ENCODE measurements around the gene TRIM66.

Gene TRIM66

GRCh38 chr11:8641332-8641731, 41.1 kb downstream of the TRIM66 start:
- no peak for TF ChIP-seq POLR2AphosphoS5 (IDR thresholded peaks at IDR 0.05; ENCODE audit: low read depth)
- no peak for TF ChIP-seq GABPA (IDR thresholded peaks at IDR 0.05; ENCODE audit: low read depth)
- TF ChIP-seq CTCF (IDR thresholded peaks at IDR 0.05; ENCODE audit: insufficient read depth, low read length), result no peak
- no peak for TF ChIP-seq REST (IDR thresholded peaks at IDR 0.05; ENCODE audit: insufficient replicate concordance, low read depth)
- no peak for TF ChIP-seq SPI1 (IDR thresholded peaks at IDR 0.05; ENCODE audit: borderline replicate concordance, low read depth)
- no peak for DNase-seq (ENCODE audit: low read depth in 1 of 2, low spot score in 1 of 2)
- Histone ChIP-seq H3K4me3 (replicated peaks; ENCODE audit: insufficient read depth, low read length) (no peak overlapping the region), H3K27me3 (ENCODE audit: insufficient read depth, poor library complexity, severe bottlenecking) (no peaks in the 10 kb centered on the region), H3K27ac (replicated peaks) (no peak overlapping the region)

GRCh38 chr11:8640267-8640906, 42.1 kb downstream of the TRIM66 start:
- TF ChIP-seq GABPA (IDR thresholded peaks at IDR 0.05; ENCODE audit: low read depth) (no peak), REST (IDR thresholded peaks at IDR 0.05; ENCODE audit: insufficient replicate concordance, low read depth) (no peak), SPI1 (IDR thresholded peaks at IDR 0.05; ENCODE audit: borderline replicate concordance, low read depth) (no peak), POLR2AphosphoS5 (IDR thresholded peaks at IDR 0.05; ENCODE audit: low read depth) (no peak), CTCF (IDR thresholded peaks at IDR 0.05; ENCODE audit: insufficient read depth, low read length) (no peak)
- Histone ChIP-seq H3K4me3 (replicated peaks; ENCODE audit: insufficient read depth, low read length) (no peak overlapping the region), H3K27me3 (ENCODE audit: insufficient read depth, poor library complexity, severe bottlenecking) (no peaks in the 10 kb centered on the region), H3K27ac (replicated peaks) (no peak overlapping the region)
- no peak for DNase-seq (ENCODE audit: low read depth in 1 of 2, low spot score in 1 of 2)

- Histone ChIP-seq H3K4me3 (replicated peaks; ENCODE audit: insufficient read depth, low read length) (no peak overlapping the region), H3K27ac (replicated peaks) (no peak overlapping the region), H3K27me3 (ENCODE audit: insufficient read depth, poor library complexity, severe bottlenecking) (no peaks in the 10 kb centered on the region)
- TF ChIP-seq GABPA (IDR thresholded peaks at IDR 0.05; ENCODE audit: low read depth) (no peak), CTCF (IDR thresholded peaks at IDR 0.05; ENCODE audit: insufficient read depth, low read length) (no peak), REST (IDR thresholded peaks at IDR 0.05; ENCODE audit: insufficient replicate concordance, low read depth) (no peak), POLR2AphosphoS5 (IDR thresholded peaks at IDR 0.05; ENCODE audit: low read depth) (no peak), SPI1 (IDR thresholded peaks at IDR 0.05; ENCODE audit: borderline replicate concordance, low read depth) (no peak)
- DNase-seq (ENCODE audit: low read depth in 1 of 2, low spot score in 1 of 2), result no peak
These were observed 42.8 kb downstream of the TRIM66 start for GRCh38 chr11:8639655-8640054.

Data from HL-60 (cell line).